IMR-90 (cell line): ENCODE data around the gene ZNF341. TPM values are rescaled to one million over a fixed set of nuclear protein-coding genes. Genes with fewer than 3 reads are reported as not detected.

Experiments used
- ATAC-seq: fragments of 200-7000 bp; cut with Tn5 transposase; 2 replicates; pipeline ENCODE4 v1.9.1; 2020; ENCODE audit warnings: low read depth, mild to moderate bottlenecking, moderate library complexity
- BruUV-seq: library from RNA; stranded (reverse); fragments of 400-500 nt; replicated peaks from 2 replicates; lab custom pipeline; 2021; lab: Mats Ljungman, UMichigan
- CTCF ChIA-PET: fragments of 300-600 bp; formaldehyde crosslinking; extraction: SDS; loops from one replicate; lab custom pipeline; 2021; ENCODE audit warnings: antibody characterized with exemption; lab: Yijun Ruan, JAX
- POLR2A ChIA-PET: fragments of 300-600 bp; sonication (Branson Sonifier 250); formaldehyde crosslinking; loops from one replicate; lab custom pipeline; 2022; ENCODE audit warnings: antibody characterized with exemption; ENCODE audit not compliant: unreplicated experiment; lab: Charles Lee
- DNase-seq: peaks from one replicate; pipeline ENCODE4 v3.0.0; 2013
- H2AFZ ChIP-seq: replicated peaks from 2 replicates; pipeline ENCODE3; 2013; ENCODE audit warnings: low read length, mild to moderate bottlenecking; ENCODE audit not compliant: poor library complexity
- H2AK5ac ChIP-seq: 2 replicates; pipeline ENCODE4 v1.6.1; 2013; ENCODE audit warnings: low read depth, low read length, inconsistent platforms
- H2AK9ac ChIP-seq: replicated peaks from 2 replicates; pipeline ENCODE3; 2013; ENCODE audit warnings: mild to moderate bottlenecking, low read depth, low read length, moderate library complexity; ENCODE audit not compliant: poor library complexity
- H2BK120ac ChIP-seq: 2 replicates; pipeline ENCODE4 v1.6.1; 2013; ENCODE audit warnings: low read depth, low read length, inconsistent platforms
- H2BK15ac ChIP-seq: 3 replicates; pipeline ENCODE4 v1.6.1; 2013; ENCODE audit warnings: low read depth, low read length, inconsistent platforms
- H2BK20ac ChIP-seq: 2 replicates; pipeline ENCODE4 v1.6.1; 2013; ENCODE audit warnings: low read depth, mild to moderate bottlenecking, inconsistent platforms, low read length, moderate library complexity
- H2BK5ac ChIP-seq: 2 replicates; pipeline ENCODE4 v1.6.1; 2013; ENCODE audit warnings: mild to moderate bottlenecking, low read depth, low read length, inconsistent platforms; ENCODE audit not compliant: poor library complexity, severe bottlenecking
- H3K14ac ChIP-seq: replicated peaks from 2 replicates; pipeline ENCODE4 v1.6.1; 2013; ENCODE audit warnings: low read depth, low read length, inconsistent platforms
- H3K18ac ChIP-seq: 2 replicates; pipeline ENCODE4 v1.6.1; 2013; ENCODE audit warnings: low read depth, low read length, control low read depth
- H3K23ac ChIP-seq: 2 replicates; pipeline ENCODE4 v1.6.1; 2013; ENCODE audit warnings: low read depth, low read length, inconsistent platforms
- H3K27ac ChIP-seq: 2 replicates; pipeline ENCODE4 v1.5.1; 2013; ENCODE audit warnings: mild to moderate bottlenecking, control low read depth, low read length; ENCODE audit not compliant: insufficient read depth
- H3K27me3 ChIP-seq: 2 replicates; pipeline ENCODE4 v1.6.1; 2013; ENCODE audit warnings: low read length; ENCODE audit not compliant: control insufficient read depth, insufficient read depth
- H3K36me3 ChIP-seq: 2 replicates; pipeline ENCODE4 v1.6.1; 2013; ENCODE audit warnings: low read length, mixed read lengths; ENCODE audit not compliant: control insufficient read depth, insufficient read depth
- H3K4ac ChIP-seq: 2 replicates; pipeline ENCODE4 v1.6.1; 2013; ENCODE audit warnings: low read depth, low read length, inconsistent platforms
- H3K4me1 ChIP-seq: 2 replicates; pipeline ENCODE4 v1.6.1; 2013; ENCODE audit warnings: low read length, mixed read lengths; ENCODE audit not compliant: control insufficient read depth, insufficient read depth
- H3K4me2 ChIP-seq: 2 replicates; pipeline ENCODE4 v1.6.1; 2013; ENCODE audit warnings: low read depth, mild to moderate bottlenecking, control low read depth, low read length, moderate library complexity
- H3K4me3 ChIP-seq: 2 replicates; pipeline ENCODE4 v1.5.1; 2013; ENCODE audit warnings: low read depth, mild to moderate bottlenecking, control low read depth, low read length, moderate library complexity; ENCODE audit not compliant: insufficient read depth
- H3K56ac ChIP-seq: 2 replicates; pipeline ENCODE4 v1.6.1; 2013; ENCODE audit warnings: low read length, inconsistent platforms; ENCODE audit not compliant: insufficient read depth; ENCODE audit errors: extremely low read depth
- H3K79me1 ChIP-seq, 2 experiments: 2 replicates each; pipeline ENCODE4 v1.6.1; 2013; ENCODE audit warnings: low read length in 2 of 2, inconsistent platforms in 1 of 2, low read depth in 1 of 2
- H3K9ac ChIP-seq: 2 replicates; pipeline ENCODE4 v1.6.1; 2013; ENCODE audit warnings: low read depth, low read length, control low read depth
- H3K9me1 ChIP-seq: 2 replicates; pipeline ENCODE4 v1.6.1; 2013; ENCODE audit warnings: low read length, inconsistent platforms; ENCODE audit not compliant: insufficient read depth
- H3K9me3 ChIP-seq: 2 replicates; pipeline ENCODE4 v1.6.1; 2013; ENCODE audit warnings: low read length; ENCODE audit not compliant: control insufficient read depth, insufficient read depth
- H4K20me1 ChIP-seq: 2 replicates; pipeline ENCODE4 v1.6.1; 2013; ENCODE audit warnings: low read length, inconsistent platforms; ENCODE audit not compliant: insufficient read depth
- H4K5ac ChIP-seq: 2 replicates; pipeline ENCODE4 v1.6.1; 2013; ENCODE audit warnings: mild to moderate bottlenecking, low read depth, low read length, control low read depth
- H4K8ac ChIP-seq, 2 experiments: 2 replicates each; pipeline ENCODE4 v1.6.1; 2013; ENCODE audit warnings: low read depth in 2 of 2, low read length in 2 of 2, control low read depth in 1 of 2, inconsistent platforms in 1 of 2
- H4K91ac ChIP-seq: 2 replicates; pipeline ENCODE4 v1.6.1; 2013; ENCODE audit warnings: low read depth, low read length, inconsistent platforms; ENCODE audit not compliant: insufficient read depth
- RAD21 ChIP-seq: IDR thresholded peaks from 2 replicates; pipeline ENCODE4 v1.6.1; 2012; ENCODE audit warnings: low read length, improper control_type of control experiment
- RFX5 ChIP-seq: IDR thresholded peaks from 2 replicates; pipeline ENCODE4 v1.8.0; 2012; ENCODE audit warnings: low read depth, mild to moderate bottlenecking, low read length, moderate library complexity
- SMC3 ChIP-seq: fragments of 150-350 bp; IDR thresholded peaks from 2 replicates; pipeline ENCODE4 v1.6.1; 2016; ENCODE audit warnings: low read depth, mild to moderate bottlenecking, antibody characterized with exemption, low read length, moderate library complexity
- WGBS, 2 experiments: methylation state at CpG; one replicate each; pipeline versions ENCODE4 v1.1.5 to v1.1.7; 2013; ENCODE audit warnings: missing lambda C conversion rate in 2 of 2; ENCODE audit not compliant: insufficient read length in 1 of 2; ENCODE audit errors: extremely low coverage in 2 of 2; 5-methylcytosine and 5-hydroxymethylcytosine counted together
- dilution Hi-C: fragments of 300-500 bp; cut with HindIII; formaldehyde crosslinking; loops from one replicate; pipeline ENCODE4 v1.14.3; 2018; ENCODE audit warnings: low sequenced_read_pairs; ENCODE audit not compliant: unreplicated experiment
- in situ Hi-C: fragments of 300-500 bp; cut with MboI; formaldehyde crosslinking; loops from 3 replicates; pipeline ENCODE4 v1.14.3; 2019; ENCODE audit warnings: low sequenced_read_pairs, inconsistent platforms, mixed read lengths
- intact Hi-C: fragments of 100-400 bp; cut with micrococcal nuclease; formaldehyde crosslinking; loops from 2 replicates; pipeline ENCODE4 v1.10.0; 2022
- polyA plus RNA-seq, 3 experiments: library from polyadenylated mRNA; depleted of rRNA; stranded (reverse); fragments of >200 nt; gene quantifications; 2 replicates each; pipeline ENCODE4 v1.2.3, GENCODE V29; 2012; ENCODE audit warnings: low replicate concordance in 1 of 3
- total RNA-seq: library from RNA; depleted of rRNA; stranded (reverse); fragments of >200 nt; gene quantifications from 2 replicates; pipeline ENCODE4 v1.2.3, GENCODE V29; 2012

The ZNF341 gene
- total and polyA plus RNA-seq, 2 of the 4 experiments (the other 2 are of a cell fraction): 1.1 to 3.4 TPM

DNA sequence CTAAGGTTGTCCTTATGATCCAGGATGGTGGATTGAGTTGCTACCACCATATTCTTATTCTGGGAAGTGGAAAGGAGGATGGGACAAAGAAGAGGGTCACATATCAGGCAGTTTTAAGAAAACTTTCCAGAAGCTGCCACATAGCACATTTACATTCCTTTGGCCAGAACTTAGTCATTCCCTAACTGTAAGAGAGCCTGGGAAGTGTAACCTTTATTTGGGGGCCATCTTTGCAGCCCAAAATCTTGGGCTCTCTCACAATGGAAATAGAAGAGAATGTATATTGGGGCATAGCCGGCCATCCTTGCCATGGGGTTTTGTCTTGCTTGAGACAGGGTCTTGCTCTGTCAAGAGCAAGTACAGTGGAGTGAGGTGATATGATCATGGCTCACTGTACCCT is 8.4 kb downstream of the ZNF341 start:
- H3K23ac ChIP-seq: no peak overlapping the region
- intact Hi-C loops (no loop called here), in situ Hi-C loops (no loop called here), dilution Hi-C loops (no loop called here)
- peaks cover 5% of the 10 kb centered on the region; the same call in 1 of the 2 replicates for H3K9me1 ChIP-seq
- no peak overlapping the region for H3K4me2 ChIP-seq
- TF ChIP-seq RAD21 (no peak), RFX5 (no peak), SMC3 (no peak)
- H2AFZ ChIP-seq: no peak overlapping the region
- DNase-seq (peak; percentile 18), ATAC-seq (peak; percentile 51)
- peaks cover 2% of the 10 kb centered on the region for H3K4me1 ChIP-seq
- H2BK15ac ChIP-seq: no peak overlapping the region
- no peak overlapping the region for H2BK120ac ChIP-seq
- H3K36me3 ChIP-seq: peaks cover 1% of the 10 kb centered on the region; the same call in 1 of the 2 replicates
- H4K8ac ChIP-seq: no peak overlapping the region
- ChIA-PET POLR2A (no interaction called here), CTCF (no interaction called here)
- H3K9me3 ChIP-seq: peaks cover 9% of the 10 kb centered on the region
- no peak overlapping the region for H4K5ac ChIP-seq
- H3K4ac ChIP-seq: no peak overlapping the region
- H3K56ac ChIP-seq: no peak overlapping the region
- H2AK5ac ChIP-seq: 0 out of 2 replicates have a peak overlapping the region, but pooled peaks have one; percentile 50
- no peaks in the 10 kb centered on the region for H3K27me3 ChIP-seq
- no TSS peak for BruUV-seq
- no peak overlapping the region for H2BK20ac ChIP-seq
- no peak overlapping the region for H4K91ac ChIP-seq
- peaks cover 9 to 18% of the 10 kb centered on the region in 2 experiments; a peak in 3 of 4 replicates for H3K79me1 ChIP-seq
- no peak overlapping the region for H2BK5ac ChIP-seq
- H3K4me3 ChIP-seq: no peak overlapping the region
- H3K14ac ChIP-seq: no peak overlapping the region; the same call in 1 of the 2 replicates
- no peak overlapping the region for H3K9ac ChIP-seq
- H3K27ac ChIP-seq: no peak overlapping the region
- H3K18ac ChIP-seq: no peak overlapping the region
- H2AK9ac ChIP-seq: no peak overlapping the region
- no peaks in the 10 kb centered on the region for H4K20me1 ChIP-seq
- WGBS, 2 experiments: no CpG with 5 or more reads among the region's 1 CpG
